CD4-positive, alpha-beta T cell treated with Interleukin-10 for 1 hour (primary cell): ENCODE data around the gene KIF13A.
"Not testable (repeated sequence)": the region's sequence is repeated elsewhere in the genome, so short reads cannot be mapped to it uniquely, and the experiment has no call there.

Experiments used
- DNase-seq: peaks from one replicate; pipeline ENCODE4 v3.0.0-alpha.2; 2020

The KIF13A gene

GRCh38 chr6:17967668-17968518, 19.5 kb downstream of the KIF13A start:
- DNase-seq = no peak

- DNase-seq = no peak
Measured at GRCh38 chr6:17966451-17966850, 21.0 kb downstream of the KIF13A start.

- DNase-seq = no peak
Measured at GRCh38 chr6:17965397-17965796, 22.0 kb downstream of the KIF13A start.

- no peak for DNase-seq
Measured at GRCh38 chr6:17964633-17965032, 22.8 kb downstream of the KIF13A start.

GRCh38 chr6:17962436-17963031, 24.9 kb downstream of the KIF13A start:
- no peak for DNase-seq

- DNase-seq = no peak
Measured at GRCh38 chr6:17959302-17959701, 28.1 kb downstream of the KIF13A start.

GRCh38 chr6:17957904-17958620, 29.4 kb downstream of the KIF13A start:
- DNase-seq = no peak

GRCh38 chr6:17957498-17957897, 29.9 kb downstream of the KIF13A start:
- no peak for DNase-seq

GRCh38 chr6:17957086-17957485, 30.3 kb downstream of the KIF13A start:
- DNase-seq = no peak

- DNase-seq = no peak
Measured at GRCh38 chr6:17950095-17950494, 37.3 kb downstream of the KIF13A start.

GRCh38 chr6:17949168-17949567, 38.3 kb downstream of the KIF13A start:
- no peak for DNase-seq

GRCh38 chr6:17948725-17949124, 38.7 kb downstream of the KIF13A start:
- DNase-seq = no peak

- not testable (repeated sequence) for DNase-seq
Measured at GRCh38 chr6:17947574-17947973, 39.9 kb downstream of the KIF13A start.

GRCh38 chr6:17945575-17945974, 41.9 kb downstream of the KIF13A start:
- DNase-seq = no peak

GRCh38 chr6:17945111-17945510, 42.3 kb downstream of the KIF13A start:
- DNase-seq = no peak

- DNase-seq = no peak
Measured at GRCh38 chr6:17941318-17941717, 46.1 kb downstream of the KIF13A start.

GRCh38 chr6:17940151-17940792, 47.2 kb downstream of the KIF13A start:
- DNase-seq = no peak

- DNase-seq = no peak
Measured at GRCh38 chr6:17938901-17939300, 48.5 kb downstream of the KIF13A start.

GRCh38 chr6:17935188-17936149, 52.0 kb downstream of the KIF13A start:
- DNase-seq = no peak

GRCh38 chr6:17933716-17934115, 53.7 kb downstream of the KIF13A start:
- DNase-seq = no peak

GRCh38 chr6:17932330-17932852, 55.0 kb downstream of the KIF13A start:
- no peak for DNase-seq

- no peak for DNase-seq
Measured at GRCh38 chr6:17931227-17931626, 56.2 kb downstream of the KIF13A start.
